IPS-NIHi7 (cell line): ENCODE measurements around the gene BEND5.

Experiments used
- DNase-seq: peaks from one replicate; pipeline ENCODE4 v3.0.0; 2012; ENCODE audit warnings: mixed read lengths; ENCODE audit errors: extremely low spot score

The BEND5 gene

DNA sequence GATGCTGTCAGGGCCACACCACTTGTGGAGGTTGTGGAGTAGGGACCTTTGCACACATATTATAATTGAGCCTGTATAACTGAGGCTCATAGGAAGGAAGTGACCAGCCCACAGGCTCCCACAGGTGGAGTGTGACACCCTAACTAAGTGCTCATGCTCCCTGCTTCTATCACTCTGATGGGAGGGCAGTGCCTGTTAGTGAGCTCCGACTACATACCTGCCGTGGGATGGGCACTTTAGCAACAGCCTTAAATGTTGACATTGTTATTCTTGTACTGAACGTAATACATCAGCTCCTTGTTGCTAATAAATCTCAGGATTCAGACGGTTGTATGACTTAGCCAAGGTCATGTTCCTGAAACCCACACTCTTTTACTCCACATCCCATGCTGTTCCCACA, 58.0 kb downstream of the BEND5 start:
- DNase-seq: no peak

DNA sequence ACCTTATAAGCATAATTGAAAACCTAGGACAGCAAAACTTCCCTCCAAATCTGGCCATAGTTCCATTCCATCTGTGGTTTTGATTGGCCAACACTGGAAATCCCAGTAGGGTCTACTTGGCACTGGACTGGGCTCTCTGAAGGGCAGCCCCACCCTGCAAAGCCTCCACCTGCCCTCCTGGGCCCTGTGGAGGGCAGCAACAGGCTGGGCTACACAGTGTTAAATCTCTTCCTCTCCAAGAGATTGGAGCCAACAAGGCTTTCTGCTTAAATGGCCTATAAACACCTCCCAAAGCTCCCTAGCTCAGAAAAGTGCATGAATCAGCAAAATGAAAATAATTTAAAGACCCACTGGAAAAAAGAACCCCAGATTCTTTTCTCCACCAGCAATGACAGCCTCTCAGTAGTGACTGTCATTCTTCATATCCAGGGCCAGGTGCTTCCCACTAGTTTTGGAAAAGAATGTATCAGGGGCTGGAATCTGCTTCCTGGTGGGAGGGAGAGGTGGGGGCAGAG, 58.5 kb downstream of the BEND5 start:
- DNase-seq: peak; percentile 26

- no peak for DNase-seq
Measured at GRCh38 chr1:48717082-48717481, 59.6 kb downstream of the BEND5 start.

DNA sequence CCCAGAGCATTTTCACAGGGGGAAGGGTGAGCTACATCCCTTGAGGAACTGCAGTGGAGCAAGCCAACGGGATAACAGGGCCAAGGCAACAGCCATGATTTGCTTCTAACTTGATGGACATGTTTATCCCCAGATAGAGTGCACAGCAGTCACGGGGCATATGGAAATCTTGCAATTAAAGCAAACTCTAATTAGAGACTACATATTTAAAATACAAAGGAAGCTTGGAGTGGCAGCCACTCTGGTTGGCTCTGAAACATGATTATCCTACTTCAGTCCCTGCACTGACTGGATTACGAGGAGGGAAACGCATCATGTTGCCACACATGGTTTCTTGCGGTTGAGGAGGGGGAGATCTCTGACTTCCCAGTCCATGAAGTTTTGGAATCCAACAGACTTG, 60.8 kb downstream of the BEND5 start:
- DNase-seq: no peak

DNA sequence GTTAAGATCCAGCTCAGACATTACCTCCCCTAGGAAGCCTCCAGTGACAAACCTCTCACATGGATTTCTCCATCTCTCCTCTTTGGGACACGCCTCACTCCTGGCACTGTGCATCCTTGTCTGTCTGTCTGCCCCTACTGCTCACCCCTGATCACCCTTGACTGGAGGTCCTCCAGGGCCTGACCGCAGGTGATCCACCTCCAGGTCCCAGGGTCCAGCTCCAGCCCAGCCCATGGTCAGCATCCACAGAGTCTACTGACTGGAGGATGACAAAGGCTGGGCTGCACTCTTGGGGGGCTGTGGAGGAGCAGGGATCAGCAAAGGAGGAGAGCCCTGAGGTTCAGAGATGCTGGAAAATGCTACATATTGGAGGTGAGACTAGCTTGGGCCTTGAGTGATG, 65.8 kb downstream of the BEND5 start:
- DNase-seq: no peak

GRCh38 chr1:48710318-48710717, 66.4 kb downstream of the BEND5 start:
- peak; percentile 46 for DNase-seq

DNA sequence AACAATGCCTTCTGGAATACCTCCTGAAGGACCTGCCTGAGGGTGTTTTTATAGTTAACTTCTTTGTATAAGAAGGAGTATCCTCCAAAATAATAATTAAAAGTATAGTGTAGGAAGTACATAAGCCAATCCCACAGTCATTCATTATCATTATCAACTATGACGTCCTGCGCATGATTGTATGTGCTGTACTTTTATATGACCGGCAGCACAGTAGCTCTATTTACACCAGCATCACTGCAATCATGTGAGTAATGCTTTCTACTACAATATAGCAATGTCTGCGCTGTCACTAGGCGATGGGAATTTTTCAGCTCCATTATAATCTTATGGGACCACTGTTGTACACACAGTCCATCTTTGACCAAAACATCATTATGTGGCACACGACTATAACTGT, 72.0 kb downstream of the BEND5 start:
- no peak for DNase-seq

- no peak for DNase-seq
Measured at GRCh38 chr1:48701445-48701844, 75.2 kb downstream of the BEND5 start.

- DNase-seq: peak; percentile 74
Measured at GRCh38 chr1:48697066-48697707, 79.5 kb downstream of the BEND5 start.

DNA sequence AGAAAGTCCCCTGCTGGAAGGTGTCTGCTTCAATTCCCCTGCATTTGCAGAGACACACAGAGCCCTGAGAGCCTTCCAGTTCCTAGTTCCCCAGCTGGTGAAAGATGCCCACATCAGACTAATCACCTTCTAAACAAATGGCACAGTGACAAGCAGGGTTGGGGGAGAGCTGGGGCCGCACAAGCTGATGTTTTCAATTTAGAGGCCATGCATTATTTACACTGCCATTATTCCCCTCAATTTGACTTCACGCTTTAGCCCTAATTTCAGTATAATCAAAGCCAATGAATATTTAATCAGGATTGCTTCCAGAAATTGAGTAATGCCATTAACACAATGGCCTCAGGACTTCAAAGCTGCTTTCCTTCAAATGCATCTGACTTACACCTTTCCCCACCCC, 81.5 kb downstream of the BEND5 start:
- no peak for DNase-seq

DNA sequence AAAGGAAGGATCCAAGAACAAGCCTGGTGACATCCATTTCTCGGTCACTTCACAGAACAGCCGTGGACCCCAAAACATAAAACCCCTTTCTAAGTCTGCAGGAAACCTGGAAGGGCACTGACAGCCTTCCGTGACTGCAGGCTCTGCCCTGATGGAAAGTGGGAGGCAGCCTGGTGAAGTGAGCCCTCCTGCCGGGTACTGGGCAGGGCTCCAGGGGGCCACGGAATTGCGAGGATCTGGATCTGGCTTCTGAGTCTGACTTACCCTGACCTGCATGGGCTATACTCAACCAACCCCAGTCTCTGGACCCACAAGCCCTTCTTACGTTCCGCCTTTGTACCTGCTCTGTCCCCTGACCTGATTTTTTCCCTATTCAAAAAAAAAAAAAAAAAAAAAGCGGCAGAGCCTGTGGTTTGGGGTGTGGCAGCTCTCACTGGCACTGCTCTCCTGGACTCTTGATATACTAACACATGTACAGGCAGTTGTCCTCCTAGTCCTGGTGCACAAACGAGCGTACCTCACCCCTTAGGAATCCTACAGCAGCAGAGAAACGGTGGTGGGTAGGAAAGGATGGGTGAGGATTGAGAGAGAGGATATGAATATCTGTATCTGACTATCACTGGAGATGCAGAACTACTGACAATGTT, 82.9 kb downstream of the BEND5 start:
- DNase-seq: no peak

DNA sequence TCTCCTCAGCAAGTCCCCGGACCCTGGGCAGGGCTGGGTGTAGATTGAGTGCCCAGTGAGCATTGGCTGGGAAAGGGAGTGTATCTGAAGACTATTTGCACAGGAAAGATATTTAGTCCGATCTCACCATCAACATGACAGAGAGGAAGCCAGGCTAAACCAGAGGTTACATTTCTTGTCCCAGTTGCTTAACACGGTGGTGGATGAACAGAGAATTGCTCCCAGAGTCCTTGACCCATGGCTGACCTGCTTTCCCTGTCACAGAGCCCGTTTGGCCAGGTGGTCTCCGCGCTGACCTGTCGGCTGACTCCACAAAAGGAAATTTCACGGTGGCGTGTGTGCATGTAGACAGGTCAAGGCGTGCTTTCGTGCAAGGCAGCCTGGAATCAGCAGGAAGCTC, 83.5 kb downstream of the BEND5 start:
- no peak for DNase-seq

- DNase-seq: no peak
Measured at GRCh38 chr1:48692235-48692634, 84.5 kb downstream of the BEND5 start.

DNA sequence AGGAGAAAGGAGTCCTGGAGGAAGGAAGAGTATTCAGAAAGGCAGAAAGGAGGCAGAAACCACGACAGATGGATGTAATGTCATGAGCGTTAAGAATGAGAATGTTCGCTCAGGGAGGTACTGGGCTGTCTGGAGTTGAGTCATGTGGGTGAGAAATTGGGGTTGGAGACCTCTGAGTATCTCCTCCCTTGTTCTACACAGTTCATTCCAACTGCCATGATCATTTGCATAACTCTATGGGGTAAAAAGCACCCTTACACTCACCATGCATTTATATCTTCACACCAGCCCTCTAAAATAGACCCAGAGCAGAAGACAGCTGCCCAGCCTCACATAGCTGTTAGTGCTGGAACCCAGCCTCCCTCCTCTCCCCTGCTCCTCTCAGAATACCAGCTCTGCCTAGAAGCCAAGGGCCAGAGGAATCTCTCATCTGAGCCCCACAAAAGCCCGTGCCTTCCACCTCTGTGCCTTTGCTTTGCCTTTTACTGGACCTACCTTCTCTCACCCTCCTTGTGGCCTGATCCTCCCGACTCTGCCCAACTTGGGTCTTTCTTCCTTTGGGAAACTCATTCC, 85.2 kb downstream of the BEND5 start:
- DNase-seq: no peak

- DNase-seq: peak; percentile 55
Measured at GRCh38 chr1:48688102-48688760, 88.5 kb downstream of the BEND5 start.

GRCh38 chr1:48687282-48688045, 89.2 kb downstream of the BEND5 start:
- DNase-seq: no peak

GRCh38 chr1:48686159-48686558, 90.5 kb downstream of the BEND5 start:
- DNase-seq: no peak

DNA sequence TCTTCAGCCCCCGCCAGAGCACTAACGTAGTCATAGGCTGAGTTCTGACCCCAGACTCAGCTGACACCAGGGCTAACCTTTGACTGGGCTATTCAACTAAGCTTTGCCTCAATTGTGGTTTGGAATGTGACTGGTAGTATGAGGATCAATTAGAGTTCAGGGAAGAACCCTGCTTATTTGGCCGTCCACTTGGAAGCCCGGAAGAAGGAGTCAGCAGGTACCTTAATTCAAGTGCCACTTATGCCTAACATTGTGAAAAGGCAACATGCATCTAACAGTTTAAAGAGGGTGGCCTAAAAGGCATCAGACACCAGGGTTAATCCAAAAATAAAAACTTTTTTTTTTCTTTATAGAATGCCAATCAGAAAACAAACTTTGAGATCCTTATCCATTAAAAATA, 92.3 kb downstream of the BEND5 start:
- no peak for DNase-seq

DNA sequence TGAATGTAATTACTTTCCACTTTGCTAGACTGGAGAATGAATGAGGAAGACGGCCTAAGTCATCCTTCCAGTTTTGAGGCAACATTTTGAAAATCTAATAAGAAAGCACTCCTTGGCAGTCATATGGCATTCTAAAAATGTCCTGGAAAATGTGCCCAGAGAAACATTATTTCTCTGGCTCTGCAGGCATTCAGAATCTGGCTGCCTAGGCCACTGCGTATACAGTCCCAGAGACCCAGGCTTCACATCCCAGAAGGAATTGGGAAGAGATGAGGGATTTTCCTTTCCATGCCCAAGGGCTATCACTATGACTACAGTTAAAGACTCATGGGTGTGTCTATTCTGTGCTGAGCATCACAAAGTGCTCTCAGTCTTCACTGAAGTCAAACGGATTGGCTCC, 92.9 kb downstream of the BEND5 start:
- DNase-seq: no peak

DNA sequence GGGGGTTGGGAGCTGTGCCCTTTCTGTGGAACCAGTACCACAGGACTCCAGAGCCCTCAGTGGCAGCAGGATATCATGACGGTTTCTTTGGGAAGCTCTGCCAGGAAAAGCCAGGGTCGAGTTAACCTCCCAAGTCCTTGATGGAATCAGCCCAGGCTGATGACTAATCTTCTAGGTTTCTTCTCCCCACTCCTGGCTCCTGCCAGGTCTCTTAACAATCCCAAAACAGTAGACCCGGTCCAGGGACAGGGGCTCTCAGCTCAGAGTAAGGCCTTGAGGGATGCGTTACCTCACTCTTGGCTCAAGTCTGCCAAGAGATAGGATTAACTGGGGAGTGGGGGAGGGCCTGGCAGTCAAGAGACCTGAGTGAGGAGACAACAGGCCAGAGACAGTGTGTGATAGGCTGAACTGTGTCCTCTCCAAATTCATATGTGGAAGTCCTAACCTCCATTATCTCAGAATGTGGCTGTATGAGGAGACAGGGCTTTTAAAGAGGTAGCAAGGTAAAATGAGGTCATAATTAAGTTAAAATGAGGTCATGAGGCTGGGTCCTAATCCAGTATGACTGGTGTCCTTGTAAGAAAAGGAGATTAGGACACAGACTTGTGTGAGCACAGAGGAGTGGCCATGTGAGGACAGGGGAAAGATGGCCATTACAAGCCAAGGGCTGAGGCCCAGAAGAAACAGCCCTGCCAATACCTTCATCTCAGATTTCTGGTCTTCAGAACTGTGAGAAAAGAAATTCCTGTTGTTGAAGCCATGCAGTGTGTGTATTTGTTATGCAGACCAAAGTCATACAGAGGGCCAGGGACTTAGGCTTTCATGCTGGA, 95.0 kb downstream of the BEND5 start:
- no peak for DNase-seq

- peak; percentile 30 for DNase-seq
Measured at GRCh38 chr1:48680411-48681035, 96.2 kb downstream of the BEND5 start.
